Measurements from ENCODE around the gene PROKR1. TPM values are rescaled to one million over a fixed set of nuclear protein-coding genes. Genes with fewer than 3 reads are reported as not detected.

The PROKR1 gene
- total and polyA plus RNA-seq, 2 of the 4 experiments (the other 2 are of a cell fraction) = not detected

DNA sequence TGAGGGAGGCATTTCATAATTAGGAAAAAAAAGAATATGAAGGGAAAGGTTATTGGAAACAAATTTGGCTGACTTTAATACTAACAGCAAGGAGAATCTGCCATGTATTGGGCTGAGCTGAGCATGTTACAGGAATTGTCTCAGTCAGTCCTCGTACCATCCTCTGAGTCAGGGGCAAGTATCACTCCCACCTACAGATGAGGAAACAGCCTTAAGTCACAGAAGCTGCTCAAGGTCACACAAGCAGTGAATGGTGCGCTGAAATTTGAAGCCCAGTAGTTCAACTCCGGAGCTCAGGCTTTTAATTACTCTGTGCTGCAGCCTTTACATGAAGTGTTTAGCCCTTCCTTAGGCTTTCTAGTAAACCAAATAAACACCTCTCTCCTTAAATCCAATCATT lies 17.3 kb downstream of the PROKR1 start:
- Histone ChIP-seq H3K79me1 (ENCODE audit: low read depth in 1 of 2, low read length in 2 of 2) (no peaks in the 10 kb centered on the region), H3K9me1 (ENCODE audit: insufficient read depth, low read length) (no peaks in the 10 kb centered on the region), H4K5ac (ENCODE audit: low read depth, low read length) (no peak overlapping the region), H3K23ac (ENCODE audit: low read depth, low read length) (no peak overlapping the region), H3K36me3 (ENCODE audit: control insufficient read depth, insufficient read depth, low read length) (no peaks in the 10 kb centered on the region), H3K9ac (ENCODE audit: low read depth, low read length) (no peak overlapping the region), H3K4me2 (ENCODE audit: low read depth, low read length) (no peak overlapping the region), H3K56ac (ENCODE audit: extremely low read depth, insufficient read depth, low read length) (no peak overlapping the region), H2BK20ac (ENCODE audit: low read depth, low read length) (no peak overlapping the region), H3K4me1 (ENCODE audit: control insufficient read depth, insufficient read depth, low read length) (no peaks in the 10 kb centered on the region), H3K4me3 (ENCODE audit: insufficient read depth, low read depth, low read length) (no peak overlapping the region), H3K4ac (ENCODE audit: low read depth, low read length) (no peak overlapping the region), H4K20me1 (ENCODE audit: insufficient read depth, low read length) (no peaks in the 10 kb centered on the region), H4K8ac (ENCODE audit: low read depth in 2 of 2, low read length in 2 of 2) (no peak overlapping the region), H3K27ac (ENCODE audit: insufficient read depth, low read length) (no peak overlapping the region), H3K14ac (replicated peaks; ENCODE audit: low read depth, low read length) (no peak overlapping the region), H2AK9ac (replicated peaks; ENCODE audit: low read depth, low read length, poor library complexity) (no peak overlapping the region), H2AK5ac (ENCODE audit: low read depth, low read length) (no peak overlapping the region), H2BK120ac (ENCODE audit: low read depth, low read length) (no peak overlapping the region), H4K91ac (ENCODE audit: insufficient read depth, low read depth, low read length) (no peak overlapping the region), H2BK15ac (ENCODE audit: low read depth, low read length) (no peak overlapping the region), H3K27me3 (ENCODE audit: control insufficient read depth, insufficient read depth, low read length) (peaks cover 45% of the 10 kb centered on the region), H3K9me3 (ENCODE audit: control insufficient read depth, insufficient read depth, low read length) (peaks cover 4% of the 10 kb centered on the region; the same call in 1 of the 2 replicates), H2BK5ac (ENCODE audit: low read depth, low read length, poor library complexity, severe bottlenecking) (no peak overlapping the region), H3K18ac (ENCODE audit: low read depth, low read length) (no peak overlapping the region), H2AFZ (replicated peaks; ENCODE audit: low read length, poor library complexity) (no peak overlapping the region)
- in situ Hi-C loops (cut with MboI; ENCODE audit: low sequenced_read_pairs) (no loop called here), intact Hi-C loops (cut with micrococcal nuclease) (no loop called here), dilution Hi-C loops (cut with HindIII; ENCODE audit: low sequenced_read_pairs, unreplicated experiment) (no loop called here)
- no peak for ATAC-seq (ENCODE audit: low read depth)
- CTCF ChIA-PET = no interaction called here
- POLR2A ChIA-PET (ENCODE audit: unreplicated experiment) = no interaction called here
- WGBS, 2 experiments (ENCODE audit: extremely low coverage in 2 of 2, insufficient read length in 1 of 2) = 0% methylated on average over 1 of the region's 3 CpGs; no CpG with 5 or more reads in 1 of the 2 experiments
- TF ChIP-seq CHD1 (IDR thresholded peaks at IDR 0.05; ENCODE audit: low read depth, low read length) (no peak), BHLHE40 (IDR thresholded peaks at IDR 0.05; ENCODE audit: low read depth, low read length) (no peak), NFE2L2 (IDR thresholded peaks at IDR 0.05; ENCODE audit: low read depth, low read length) (no peak), RCOR1 (IDR thresholded peaks at IDR 0.05; ENCODE audit: insufficient replicate concordance, low read length) (no peak), RFX5 (IDR thresholded peaks at IDR 0.05; ENCODE audit: low read depth, low read length) (no peak), RAD21 (IDR thresholded peaks at IDR 0.05; ENCODE audit: low read length) (no peak), SMC3 (IDR thresholded peaks at IDR 0.05; ENCODE audit: low read depth, low read length) (no peak), MAZ (IDR thresholded peaks at IDR 0.05; ENCODE audit: borderline replicate concordance, low read depth, low read length) (no peak), MXI1 (IDR thresholded peaks at IDR 0.05; ENCODE audit: borderline replicate concordance, low read depth, low read length) (no peak), POLR2A (IDR thresholded peaks at IDR 0.05; ENCODE audit: low read depth, low read length) (no peak), CEBPB (IDR thresholded peaks at IDR 0.05; ENCODE audit: low read depth, low read length) (no peak), MAFK (IDR thresholded peaks at IDR 0.05; ENCODE audit: low read depth, low read length) (no peak), FOS (IDR thresholded peaks at IDR 0.05; ENCODE audit: low read depth, low read length) (no peak)
- TF ChIP-seq, protein P1, sequence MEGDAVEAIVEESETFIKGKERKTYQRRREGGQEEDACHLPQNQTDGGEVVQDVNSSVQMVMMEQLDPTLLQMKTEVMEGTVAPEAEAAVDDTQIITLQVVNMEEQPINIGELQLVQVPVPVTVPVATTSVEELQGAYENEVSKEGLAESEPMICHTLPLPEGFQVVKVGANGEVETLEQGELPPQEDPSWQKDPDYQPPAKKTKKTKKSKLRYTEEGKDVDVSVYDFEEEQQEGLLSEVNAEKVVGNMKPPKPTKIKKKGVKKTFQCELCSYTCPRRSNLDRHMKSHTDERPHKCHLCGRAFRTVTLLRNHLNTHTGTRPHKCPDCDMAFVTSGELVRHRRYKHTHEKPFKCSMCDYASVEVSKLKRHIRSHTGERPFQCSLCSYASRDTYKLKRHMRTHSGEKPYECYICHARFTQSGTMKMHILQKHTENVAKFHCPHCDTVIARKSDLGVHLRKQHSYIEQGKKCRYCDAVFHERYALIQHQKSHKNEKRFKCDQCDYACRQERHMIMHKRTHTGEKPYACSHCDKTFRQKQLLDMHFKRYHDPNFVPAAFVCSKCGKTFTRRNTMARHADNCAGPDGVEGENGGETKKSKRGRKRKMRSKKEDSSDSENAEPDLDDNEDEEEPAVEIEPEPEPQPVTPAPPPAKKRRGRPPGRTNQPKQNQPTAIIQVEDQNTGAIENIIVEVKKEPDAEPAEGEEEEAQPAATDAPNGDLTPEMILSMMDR (conservative IDR thresholded peaks at IDR 0.05; ENCODE audit: low read depth, low read length) = no peak
- TF ChIP-seq, protein P2, sequence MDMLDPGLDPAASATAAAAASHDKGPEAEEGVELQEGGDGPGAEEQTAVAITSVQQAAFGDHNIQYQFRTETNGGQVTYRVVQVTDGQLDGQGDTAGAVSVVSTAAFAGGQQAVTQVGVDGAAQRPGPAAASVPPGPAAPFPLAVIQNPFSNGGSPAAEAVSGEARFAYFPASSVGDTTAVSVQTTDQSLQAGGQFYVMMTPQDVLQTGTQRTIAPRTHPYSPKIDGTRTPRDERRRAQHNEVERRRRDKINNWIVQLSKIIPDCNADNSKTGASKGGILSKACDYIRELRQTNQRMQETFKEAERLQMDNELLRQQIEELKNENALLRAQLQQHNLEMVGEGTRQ (IDR thresholded peaks at IDR 0.05; ENCODE audit: low read depth, low read length) = no peak
- TF ChIP-seq, protein P3, sequence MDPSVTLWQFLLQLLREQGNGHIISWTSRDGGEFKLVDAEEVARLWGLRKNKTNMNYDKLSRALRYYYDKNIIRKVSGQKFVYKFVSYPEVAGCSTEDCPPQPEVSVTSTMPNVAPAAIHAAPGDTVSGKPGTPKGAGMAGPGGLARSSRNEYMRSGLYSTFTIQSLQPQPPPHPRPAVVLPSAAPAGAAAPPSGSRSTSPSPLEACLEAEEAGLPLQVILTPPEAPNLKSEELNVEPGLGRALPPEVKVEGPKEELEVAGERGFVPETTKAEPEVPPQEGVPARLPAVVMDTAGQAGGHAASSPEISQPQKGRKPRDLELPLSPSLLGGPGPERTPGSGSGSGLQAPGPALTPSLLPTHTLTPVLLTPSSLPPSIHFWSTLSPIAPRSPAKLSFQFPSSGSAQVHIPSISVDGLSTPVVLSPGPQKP (IDR thresholded peaks at IDR 0.05; ENCODE audit: borderline replicate concordance, low read depth, low read length) = no peak
- no TSS peak for BruUV-seq (replicated peaks)
- no peak for DNase-seq

Measured in IMR-90 (cell line).